Measurements from ENCODE around the gene STARD7.

Gene STARD7

GRCh38 chr2:96197546-96198255 lies 10.9 kb downstream of the STARD7 start:
- DNase-seq (ENCODE audit: low read depth): no peak

GRCh38 chr2:96195410-96196066 lies 13.1 kb downstream of the STARD7 start:
- DNase-seq (ENCODE audit: low read depth): no peak

GRCh38 chr2:96191937-96192670 lies 16.5 kb downstream of the STARD7 start:
- no peak for DNase-seq (ENCODE audit: low read depth)

- DNase-seq (ENCODE audit: low read depth): no peak
These were observed 19.7 kb downstream of the STARD7 start for GRCh38 chr2:96188821-96189526.

- DNase-seq (ENCODE audit: low read depth): no peak
These were observed 22.1 kb downstream of the STARD7 start for GRCh38 chr2:96186562-96186961.

- no peak for DNase-seq (ENCODE audit: low read depth)
These were observed 23.1 kb downstream of the STARD7 start for GRCh38 chr2:96185516-96185915.

- no peak for DNase-seq (ENCODE audit: low read depth)
These were observed 23.6 kb downstream of the STARD7 start for GRCh38 chr2:96184989-96185388.

GRCh38 chr2:96184188-96184587 lies 24.4 kb downstream of the STARD7 start:
- no peak for DNase-seq (ENCODE audit: low read depth)

- DNase-seq (ENCODE audit: low read depth): no peak
These were observed 27.1 kb downstream of the STARD7 start for GRCh38 chr2:96181529-96181928.

- no peak for DNase-seq (ENCODE audit: low read depth)
These were observed 28.1 kb downstream of the STARD7 start for GRCh38 chr2:96180521-96180920.

- DNase-seq (ENCODE audit: low read depth): no peak
These were observed 28.6 kb downstream of the STARD7 start for GRCh38 chr2:96180002-96180401.

GRCh38 chr2:96176661-96177060 lies 32.0 kb downstream of the STARD7 start:
- DNase-seq (ENCODE audit: low read depth): no peak

GRCh38 chr2:96175951-96176350 lies 32.7 kb downstream of the STARD7 start:
- no peak for DNase-seq (ENCODE audit: low read depth)

- peak; percentile 53 for DNase-seq (ENCODE audit: low read depth)
These were observed 34.1 kb downstream of the STARD7 start for GRCh38 chr2:96174251-96175144.

- DNase-seq (ENCODE audit: low read depth): no peak
These were observed 36.8 kb downstream of the STARD7 start for GRCh38 chr2:96171831-96172230.

GRCh38 chr2:96170626-96171025 lies 38.0 kb downstream of the STARD7 start:
- no peak for DNase-seq (ENCODE audit: low read depth)

GRCh38 chr2:96169868-96170507 lies 38.6 kb downstream of the STARD7 start:
- no peak for DNase-seq (ENCODE audit: low read depth)

- DNase-seq (ENCODE audit: low read depth): peak; percentile 15
These were observed 41.1 kb downstream of the STARD7 start for GRCh38 chr2:96167407-96168013.

- DNase-seq (ENCODE audit: low read depth): no peak
These were observed 44.0 kb downstream of the STARD7 start for GRCh38 chr2:96164459-96165184.

All from HS-27A (cell line).